Measurements from ENCODE around the gene TSPOAP1. TPM values are rescaled to one million over a fixed set of nuclear protein-coding genes. Genes with fewer than 3 reads are reported as not detected.

Gene TSPOAP1
- total RNA-seq, 1 experiment from 2014 or later = 6.0 TPM

- peaks cover 2% of the 10 kb centered on the region; the same call in 1 of the 2 replicates for H3K27me3 ChIP-seq (replicated peaks; ENCODE audit: control insufficient read depth, insufficient read depth, low read length)
- no peaks in the 10 kb centered on the region for H3K36me3 Mint-ChIP-seq (ENCODE audit: insufficient read depth, unreplicated experiment)
- H3K4me1 Mint-ChIP-seq (ENCODE audit: low read depth, unreplicated experiment) = no peaks in the 10 kb centered on the region
- no peak overlapping the region for H3K4me3 Mint-ChIP-seq (ENCODE audit: unreplicated experiment)
- no peaks in the 10 kb centered on the region for H3K4me1 ChIP-seq
- no peaks in the 10 kb centered on the region for H3K36me3 ChIP-seq (ENCODE audit: control insufficient read depth, insufficient read depth, low read length)
- POLR2A ChIA-PET = no interaction called here
- H3K9me3 Mint-ChIP-seq (ENCODE audit: unreplicated experiment) = no peaks in the 10 kb centered on the region
- H3K9me3 ChIP-seq = no peaks in the 10 kb centered on the region
- peaks cover 50% of the 10 kb centered on the region for H3K27me3 Mint-ChIP-seq (ENCODE audit: insufficient read depth, unreplicated experiment)
- TF ChIP-seq, protein P1, sequence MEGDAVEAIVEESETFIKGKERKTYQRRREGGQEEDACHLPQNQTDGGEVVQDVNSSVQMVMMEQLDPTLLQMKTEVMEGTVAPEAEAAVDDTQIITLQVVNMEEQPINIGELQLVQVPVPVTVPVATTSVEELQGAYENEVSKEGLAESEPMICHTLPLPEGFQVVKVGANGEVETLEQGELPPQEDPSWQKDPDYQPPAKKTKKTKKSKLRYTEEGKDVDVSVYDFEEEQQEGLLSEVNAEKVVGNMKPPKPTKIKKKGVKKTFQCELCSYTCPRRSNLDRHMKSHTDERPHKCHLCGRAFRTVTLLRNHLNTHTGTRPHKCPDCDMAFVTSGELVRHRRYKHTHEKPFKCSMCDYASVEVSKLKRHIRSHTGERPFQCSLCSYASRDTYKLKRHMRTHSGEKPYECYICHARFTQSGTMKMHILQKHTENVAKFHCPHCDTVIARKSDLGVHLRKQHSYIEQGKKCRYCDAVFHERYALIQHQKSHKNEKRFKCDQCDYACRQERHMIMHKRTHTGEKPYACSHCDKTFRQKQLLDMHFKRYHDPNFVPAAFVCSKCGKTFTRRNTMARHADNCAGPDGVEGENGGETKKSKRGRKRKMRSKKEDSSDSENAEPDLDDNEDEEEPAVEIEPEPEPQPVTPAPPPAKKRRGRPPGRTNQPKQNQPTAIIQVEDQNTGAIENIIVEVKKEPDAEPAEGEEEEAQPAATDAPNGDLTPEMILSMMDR (IDR thresholded peaks at IDR 0.05; ENCODE audit: insufficient read depth in 1 of 2, low read depth in 1 of 2, low read length in 1 of 2, severe bottlenecking in 1 of 2, unreplicated experiment in 1 of 2) = no peak
- no peak overlapping the region for H3K27ac Mint-ChIP-seq (ENCODE audit: unreplicated experiment)
- no peak overlapping the region for H3K4me3 ChIP-seq (ENCODE audit: low read depth, low read length)
- no peak for DNase-seq
- intact Hi-C loops (cut with micrococcal nuclease; ENCODE audit: unreplicated experiment) = no loop called here
- CTCF ChIA-PET = no interaction called here
- BruUV-seq (replicated peaks) = no TSS peak
Measured at GRCh38 chr17:58263773-58264172, 64.8 kb downstream of the TSPOAP1 start.

DNA sequence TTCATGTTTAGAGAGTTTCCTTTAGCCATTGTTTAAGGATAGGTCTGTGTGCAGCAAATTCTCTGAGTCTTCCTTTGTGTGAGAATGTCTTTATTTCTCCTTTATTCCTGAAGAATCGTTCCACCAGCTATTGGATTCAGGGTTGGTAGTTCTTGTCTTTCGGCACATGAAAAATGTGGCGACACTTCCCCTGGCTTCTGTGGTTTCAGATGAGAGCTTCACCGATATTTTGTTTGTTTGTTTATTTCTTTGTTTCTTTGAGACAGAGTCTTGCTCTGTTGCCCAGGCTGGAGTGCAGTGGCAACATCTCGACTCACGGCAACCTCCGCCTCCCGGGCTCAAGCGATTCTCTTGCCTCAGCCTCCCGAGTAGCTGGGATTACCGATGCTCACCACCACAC lies 66.4 kb downstream of the TSPOAP1 start:
- peak in 1 of 2 experiments; percentile 10 for DNase-seq
- Mint-ChIP-seq H3K36me3 (ENCODE audit: insufficient read depth, unreplicated experiment) (no peaks in the 10 kb centered on the region), H3K27me3 (ENCODE audit: insufficient read depth, unreplicated experiment) (peaks cover 53% of the 10 kb centered on the region), H3K4me3 (ENCODE audit: unreplicated experiment) (no peak overlapping the region), H3K9me3 (ENCODE audit: unreplicated experiment) (no peaks in the 10 kb centered on the region), H3K4me1 (ENCODE audit: low read depth, unreplicated experiment) (no peaks in the 10 kb centered on the region), H3K27ac (ENCODE audit: unreplicated experiment) (no peak overlapping the region)
- no peaks in the 10 kb centered on the region for H3K9me3 ChIP-seq
- no peaks in the 10 kb centered on the region for H3K36me3 ChIP-seq (ENCODE audit: control insufficient read depth, insufficient read depth, low read length)
- H3K4me3 ChIP-seq (ENCODE audit: low read depth, low read length) = no peak overlapping the region
- H3K27me3 ChIP-seq (replicated peaks; ENCODE audit: control insufficient read depth, insufficient read depth, low read length) = peaks cover 2% of the 10 kb centered on the region; the same call in 1 of the 2 replicates
- POLR2A ChIA-PET = no interaction called here
- intact Hi-C loops (cut with micrococcal nuclease; ENCODE audit: unreplicated experiment) = no loop called here
- no TSS peak for BruUV-seq (replicated peaks)
- TF ChIP-seq, protein P1 (IDR thresholded peaks at IDR 0.05; ENCODE audit: insufficient read depth in 1 of 2, low read depth in 1 of 2, low read length in 1 of 2, severe bottlenecking in 1 of 2, unreplicated experiment in 1 of 2) = no peak
- CTCF ChIA-PET = no interaction called here
- H3K4me1 ChIP-seq = no peaks in the 10 kb centered on the region

DNA sequence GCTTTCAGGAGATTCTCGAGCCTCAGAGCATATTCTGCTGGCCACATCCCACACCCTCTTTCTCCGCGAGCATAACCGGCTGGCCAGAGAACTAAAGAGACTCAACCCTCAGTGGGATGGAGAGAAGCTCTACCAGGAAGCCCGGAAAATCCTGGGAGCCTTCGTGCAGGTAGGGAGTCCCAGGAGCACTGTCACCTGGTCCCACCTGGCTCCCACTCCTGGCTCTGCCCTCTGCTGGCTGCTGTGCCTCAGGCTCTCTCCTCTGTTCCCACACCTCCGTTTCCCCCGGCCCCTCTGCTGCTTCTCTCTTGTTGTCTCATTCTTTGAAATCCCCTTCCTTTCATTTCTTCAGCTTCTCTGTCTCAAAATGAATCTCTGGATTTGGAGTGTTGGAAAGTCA lies 73.8 kb downstream of the TSPOAP1 start:
- Histone ChIP-seq H3K4me1 (no peaks in the 10 kb centered on the region; the same call in 1 of the 2 replicates), H3K27me3 (replicated peaks; ENCODE audit: control insufficient read depth, insufficient read depth, low read length) (no peaks in the 10 kb centered on the region), H3K4me3 (ENCODE audit: low read depth, low read length) (no peak overlapping the region), H3K9me3 (no peaks in the 10 kb centered on the region), H3K36me3 (ENCODE audit: control insufficient read depth, insufficient read depth, low read length) (no peaks in the 10 kb centered on the region)
- intact Hi-C loops (cut with micrococcal nuclease; ENCODE audit: unreplicated experiment) = loop anchor here (1.0 kb wide), 1 partner anchor 133 kb away; no protein-coding TSS in a partner anchor
- H3K9me3 Mint-ChIP-seq (ENCODE audit: unreplicated experiment) = no peaks in the 10 kb centered on the region
- no peaks in the 10 kb centered on the region for H3K36me3 Mint-ChIP-seq (ENCODE audit: insufficient read depth, unreplicated experiment)
- H3K27ac Mint-ChIP-seq (ENCODE audit: unreplicated experiment) = no peak overlapping the region
- no peak overlapping the region for H3K4me3 Mint-ChIP-seq (ENCODE audit: unreplicated experiment)
- ChIA-PET POLR2A (no interaction called here), CTCF (interaction anchor here (0.6 kb wide), 1 partner anchor 132 kb away, joined by 3 read pairs; no protein-coding TSS in a partner anchor)
- H3K4me1 Mint-ChIP-seq (ENCODE audit: low read depth, unreplicated experiment) = no peaks in the 10 kb centered on the region
- BruUV-seq (replicated peaks) = no TSS peak
- peak in 1 of 2 experiments; percentile 51 for DNase-seq
- TF ChIP-seq, protein P1 (IDR thresholded peaks at IDR 0.05; ENCODE audit: insufficient read depth in 1 of 2, low read depth in 1 of 2, low read length in 1 of 2, severe bottlenecking in 1 of 2, unreplicated experiment in 1 of 2) = peak; percentile 51 to 73
- H3K27me3 Mint-ChIP-seq (ENCODE audit: insufficient read depth, unreplicated experiment) = peaks cover 17% of the 10 kb centered on the region
